Measurements from ENCODE around the gene LRP2. TPM values are rescaled to one million over a fixed set of nuclear protein-coding genes. Genes with fewer than 3 reads are reported as not detected.

Gene LRP2
- total RNA-seq, 1 experiment from 2014 or later: 0.59 TPM

DNA sequence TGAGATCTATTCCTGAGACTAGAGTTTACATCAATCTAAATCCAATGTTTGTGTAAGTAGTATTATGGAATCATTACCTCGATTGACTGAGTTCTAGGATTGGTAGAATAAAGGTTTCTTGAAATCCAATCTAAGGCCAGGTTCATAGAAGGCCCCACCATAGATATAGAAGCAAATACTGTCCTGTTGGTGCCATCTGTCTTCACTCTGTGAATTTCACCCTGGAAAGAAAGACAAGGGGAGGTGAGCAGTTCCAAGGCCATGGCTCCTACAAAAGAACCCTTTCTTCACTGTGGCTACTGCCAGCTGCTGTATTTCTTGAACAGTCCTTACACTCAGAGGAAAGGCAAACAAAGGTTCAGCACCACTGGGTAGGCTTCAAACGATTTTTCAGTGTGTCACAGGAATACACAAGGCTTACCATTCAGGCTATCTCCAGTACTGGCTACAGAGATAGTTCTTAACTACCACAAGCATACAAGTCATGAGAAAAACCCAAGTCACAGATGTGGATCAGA lies 137.0 kb downstream of the LRP2 start:
- Mint-ChIP-seq H3K4me3 (no peak overlapping the region), H3K27ac (no peak overlapping the region), H3K27me3 (ENCODE audit: low read depth) (no peaks in the 10 kb centered on the region), H3K4me1 (peaks cover 6% of the 10 kb centered on the region; the same call in 1 of the 2 replicates), H3K36me3 (no peaks in the 10 kb centered on the region), H3K9me3 (no peaks in the 10 kb centered on the region)
- POLR2A ChIA-PET: no interaction called here
- CTCF ChIA-PET: interaction anchor here (1.0 kb wide), 1 partner anchor 116 kb away, joined by 3 read pairs; no protein-coding TSS in a partner anchor
- DNase-seq (ENCODE audit: low spot score) (no peak), ATAC-seq (no peak; the same call in 1 of the 2 replicates)
- TF ChIP-seq, protein P1, sequence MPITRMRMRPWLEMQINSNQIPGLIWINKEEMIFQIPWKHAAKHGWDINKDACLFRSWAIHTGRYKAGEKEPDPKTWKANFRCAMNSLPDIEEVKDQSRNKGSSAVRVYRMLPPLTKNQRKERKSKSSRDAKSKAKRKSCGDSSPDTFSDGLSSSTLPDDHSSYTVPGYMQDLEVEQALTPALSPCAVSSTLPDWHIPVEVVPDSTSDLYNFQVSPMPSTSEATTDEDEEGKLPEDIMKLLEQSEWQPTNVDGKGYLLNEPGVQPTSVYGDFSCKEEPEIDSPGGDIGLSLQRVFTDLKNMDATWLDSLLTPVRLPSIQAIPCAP (CRISPR knock-in tag; IDR thresholded peaks at IDR 0.05): no peak
- TF ChIP-seq, protein P2, sequence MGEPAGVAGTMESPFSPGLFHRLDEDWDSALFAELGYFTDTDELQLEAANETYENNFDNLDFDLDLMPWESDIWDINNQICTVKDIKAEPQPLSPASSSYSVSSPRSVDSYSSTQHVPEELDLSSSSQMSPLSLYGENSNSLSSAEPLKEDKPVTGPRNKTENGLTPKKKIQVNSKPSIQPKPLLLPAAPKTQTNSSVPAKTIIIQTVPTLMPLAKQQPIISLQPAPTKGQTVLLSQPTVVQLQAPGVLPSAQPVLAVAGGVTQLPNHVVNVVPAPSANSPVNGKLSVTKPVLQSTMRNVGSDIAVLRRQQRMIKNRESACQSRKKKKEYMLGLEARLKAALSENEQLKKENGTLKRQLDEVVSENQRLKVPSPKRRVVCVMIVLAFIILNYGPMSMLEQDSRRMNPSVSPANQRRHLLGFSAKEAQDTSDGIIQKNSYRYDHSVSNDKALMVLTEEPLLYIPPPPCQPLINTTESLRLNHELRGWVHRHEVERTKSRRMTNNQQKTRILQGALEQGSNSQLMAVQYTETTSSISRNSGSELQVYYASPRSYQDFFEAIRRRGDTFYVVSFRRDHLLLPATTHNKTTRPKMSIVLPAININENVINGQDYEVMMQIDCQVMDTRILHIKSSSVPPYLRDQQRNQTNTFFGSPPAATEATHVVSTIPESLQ (CRISPR knock-in tag; IDR thresholded peaks at IDR 0.05): no peak
- no peak for TF ChIP-seq NR1H2 (CRISPR knock-in tag; IDR thresholded peaks at IDR 0.05)
- no peak for TF ChIP-seq OVOL2 (CRISPR knock-in tag; IDR thresholded peaks at IDR 0.05; ENCODE audit: borderline replicate concordance)

DNA sequence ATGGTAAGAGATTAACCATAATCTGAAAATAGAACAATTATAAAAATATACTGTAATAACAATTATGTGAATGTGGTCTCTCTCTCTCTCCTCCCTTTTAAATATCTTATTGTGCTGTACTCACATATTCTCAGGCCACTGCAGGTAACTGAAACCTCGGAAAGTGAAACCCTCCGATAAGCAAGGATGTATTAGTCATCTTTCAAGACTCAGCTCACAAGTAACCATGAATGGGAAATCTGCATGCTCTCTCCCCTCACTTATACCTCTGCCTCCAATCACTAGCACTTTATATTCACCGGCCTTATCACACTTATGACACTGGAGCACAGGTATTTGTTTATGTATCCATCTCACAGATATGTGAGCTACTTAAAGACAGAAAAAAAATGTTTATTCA lies 139.7 kb downstream of the LRP2 start:
- no peak for TF ChIP-seq TEAD4 (CRISPR knock-in tag; IDR thresholded peaks at IDR 0.05)
- no peak for TF ChIP-seq GTF2I (CRISPR knock-in tag; conservative IDR thresholded peaks at IDR 0.05)
- no peak for TF ChIP-seq NR3C1 (CRISPR knock-in tag; conservative IDR thresholded peaks at IDR 0.05; ENCODE audit: low read depth)
- TF ChIP-seq, protein P3, sequence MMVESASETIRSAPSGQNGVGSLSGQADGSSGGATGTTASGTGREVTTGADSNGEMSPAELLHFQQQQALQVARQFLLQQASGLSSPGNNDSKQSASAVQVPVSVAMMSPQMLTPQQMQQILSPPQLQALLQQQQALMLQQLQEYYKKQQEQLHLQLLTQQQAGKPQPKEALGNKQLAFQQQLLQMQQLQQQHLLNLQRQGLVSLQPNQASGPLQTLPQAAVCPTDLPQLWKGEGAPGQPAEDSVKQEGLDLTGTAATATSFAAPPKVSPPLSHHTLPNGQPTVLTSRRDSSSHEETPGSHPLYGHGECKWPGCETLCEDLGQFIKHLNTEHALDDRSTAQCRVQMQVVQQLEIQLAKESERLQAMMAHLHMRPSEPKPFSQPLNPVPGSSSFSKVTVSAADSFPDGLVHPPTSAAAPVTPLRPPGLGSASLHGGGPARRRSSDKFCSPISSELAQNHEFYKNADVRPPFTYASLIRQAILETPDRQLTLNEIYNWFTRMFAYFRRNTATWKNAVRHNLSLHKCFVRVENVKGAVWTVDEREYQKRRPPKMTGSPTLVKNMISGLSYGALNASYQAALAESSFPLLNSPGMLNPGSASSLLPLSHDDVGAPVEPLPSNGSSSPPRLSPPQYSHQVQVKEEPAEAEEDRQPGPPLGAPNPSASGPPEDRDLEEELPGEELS (CRISPR knock-in tag; IDR thresholded peaks at IDR 0.05): no peak
- TF ChIP-seq ZBTB21 (CRISPR knock-in tag; IDR thresholded peaks at IDR 0.05; ENCODE audit: borderline replicate concordance): no peak
- TF ChIP-seq, protein P4, sequence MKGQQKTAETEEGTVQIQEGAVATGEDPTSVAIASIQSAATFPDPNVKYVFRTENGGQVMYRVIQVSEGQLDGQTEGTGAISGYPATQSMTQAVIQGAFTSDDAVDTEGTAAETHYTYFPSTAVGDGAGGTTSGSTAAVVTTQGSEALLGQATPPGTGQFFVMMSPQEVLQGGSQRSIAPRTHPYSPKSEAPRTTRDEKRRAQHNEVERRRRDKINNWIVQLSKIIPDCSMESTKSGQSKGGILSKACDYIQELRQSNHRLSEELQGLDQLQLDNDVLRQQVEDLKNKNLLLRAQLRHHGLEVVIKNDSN (CRISPR knock-in tag; IDR thresholded peaks at IDR 0.05): no peak
- TF ChIP-seq, protein P5, sequence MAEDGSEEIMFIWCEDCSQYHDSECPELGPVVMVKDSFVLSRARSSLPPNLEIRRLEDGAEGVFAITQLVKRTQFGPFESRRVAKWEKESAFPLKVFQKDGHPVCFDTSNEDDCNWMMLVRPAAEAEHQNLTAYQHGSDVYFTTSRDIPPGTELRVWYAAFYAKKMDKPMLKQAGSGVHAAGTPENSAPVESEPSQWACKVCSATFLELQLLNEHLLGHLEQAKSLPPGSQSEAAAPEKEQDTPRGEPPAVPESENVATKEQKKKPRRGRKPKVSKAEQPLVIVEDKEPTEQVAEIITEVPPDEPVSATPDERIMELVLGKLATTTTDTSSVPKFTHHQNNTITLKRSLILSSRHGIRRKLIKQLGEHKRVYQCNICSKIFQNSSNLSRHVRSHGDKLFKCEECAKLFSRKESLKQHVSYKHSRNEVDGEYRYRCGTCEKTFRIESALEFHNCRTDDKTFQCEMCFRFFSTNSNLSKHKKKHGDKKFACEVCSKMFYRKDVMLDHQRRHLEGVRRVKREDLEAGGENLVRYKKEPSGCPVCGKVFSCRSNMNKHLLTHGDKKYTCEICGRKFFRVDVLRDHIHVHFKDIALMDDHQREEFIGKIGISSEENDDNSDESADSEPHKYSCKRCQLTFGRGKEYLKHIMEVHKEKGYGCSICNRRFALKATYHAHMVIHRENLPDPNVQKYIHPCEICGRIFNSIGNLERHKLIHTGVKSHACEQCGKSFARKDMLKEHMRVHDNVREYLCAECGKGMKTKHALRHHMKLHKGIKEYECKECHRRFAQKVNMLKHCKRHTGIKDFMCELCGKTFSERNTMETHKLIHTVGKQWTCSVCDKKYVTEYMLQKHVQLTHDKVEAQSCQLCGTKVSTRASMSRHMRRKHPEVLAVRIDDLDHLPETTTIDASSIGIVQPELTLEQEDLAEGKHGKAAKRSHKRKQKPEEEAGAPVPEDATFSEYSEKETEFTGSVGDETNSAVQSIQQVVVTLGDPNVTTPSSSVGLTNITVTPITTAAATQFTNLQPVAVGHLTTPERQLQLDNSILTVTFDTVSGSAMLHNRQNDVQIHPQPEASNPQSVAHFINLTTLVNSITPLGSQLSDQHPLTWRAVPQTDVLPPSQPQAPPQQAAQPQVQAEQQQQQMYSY (CRISPR knock-in tag; IDR thresholded peaks at IDR 0.05): no peak
- no peak for TF ChIP-seq KAT7 (CRISPR knock-in tag; IDR thresholded peaks at IDR 0.05; ENCODE audit: borderline replicate concordance)
- TF ChIP-seq, protein P6, sequence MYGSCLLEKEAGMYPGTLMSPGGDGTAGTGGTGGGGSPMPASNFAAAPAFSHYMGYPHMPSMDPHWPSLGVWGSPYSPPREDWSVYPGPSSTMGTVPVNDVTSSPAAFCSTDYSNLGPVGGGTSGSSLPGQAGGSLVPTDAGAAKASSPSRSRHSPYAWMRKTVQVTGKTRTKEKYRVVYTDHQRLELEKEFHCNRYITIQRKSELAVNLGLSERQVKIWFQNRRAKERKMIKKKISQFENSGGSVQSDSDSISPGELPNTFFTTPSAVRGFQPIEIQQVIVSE (CRISPR knock-in tag; IDR thresholded peaks at IDR 0.05; ENCODE audit: borderline replicate concordance): no peak
- TF ChIP-seq TCF7 (CRISPR knock-in tag; IDR thresholded peaks at IDR 0.05; ENCODE audit: low read depth): no peak
- TF ChIP-seq, protein P7, sequence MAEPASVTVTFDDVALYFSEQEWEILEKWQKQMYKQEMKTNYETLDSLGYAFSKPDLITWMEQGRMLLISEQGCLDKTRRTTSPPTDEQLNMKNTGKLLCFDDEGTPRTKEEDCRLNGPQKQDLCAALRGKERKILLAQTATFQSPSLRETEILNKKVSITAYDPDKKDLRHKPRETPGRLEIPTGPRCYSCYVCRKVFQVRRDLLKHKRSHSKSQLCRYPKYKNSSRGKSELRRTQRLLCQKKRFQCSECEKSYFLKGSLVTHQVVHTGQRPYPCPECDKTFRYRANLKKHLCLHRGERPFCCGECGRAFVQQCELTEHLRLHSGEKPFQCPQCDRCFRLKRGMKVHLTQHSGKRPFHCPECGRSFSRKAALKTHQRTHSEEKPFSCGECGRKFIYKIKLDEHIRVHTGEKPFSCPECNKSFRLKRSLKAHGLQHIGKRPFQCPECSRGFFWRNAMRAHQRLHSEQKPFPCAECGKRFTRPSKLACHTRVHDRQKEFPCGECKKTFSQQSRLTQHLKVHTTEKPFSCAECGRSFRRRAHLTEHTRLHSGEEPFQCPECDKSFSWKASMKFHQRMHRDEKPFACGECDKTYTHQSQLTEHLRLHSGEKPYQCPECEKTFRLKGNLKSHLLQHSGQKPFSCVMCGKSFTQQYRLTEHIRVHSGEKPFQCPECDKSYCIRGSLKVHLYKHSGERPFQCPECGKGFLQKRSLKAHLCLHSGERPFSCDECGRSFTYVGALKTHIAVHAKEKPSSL (CRISPR knock-in tag; conservative IDR thresholded peaks at IDR 0.05): no peak
- H3K9me3 Mint-ChIP-seq: no peaks in the 10 kb centered on the region
- H3K27me3 Mint-ChIP-seq (ENCODE audit: low read depth): no peaks in the 10 kb centered on the region
- DNase-seq (ENCODE audit: low spot score) (no peak), ATAC-seq (no peak)
- no peaks in the 10 kb centered on the region for H3K36me3 Mint-ChIP-seq
- no peaks in the 10 kb centered on the region for H3K4me1 Mint-ChIP-seq
- H3K27ac Mint-ChIP-seq: no peak overlapping the region
- ChIA-PET CTCF (interaction anchor here (1.4 to 5.2 kb wide), 6 partner anchors 10 to 113 kb away, joined by 5 to 73 read pairs (median 14); no protein-coding TSS in a partner anchor), POLR2A (no interaction called here)
- H3K4me3 Mint-ChIP-seq: no peak overlapping the region

Data from WTC11 (cell line).